Gastroesophageal sphincter (tissue), 4 donors: ENCODE results near the gene STIL. TPM values are rescaled to one million over a fixed set of nuclear protein-coding genes. Genes with fewer than 3 reads are reported as not detected.

Source experiments
- total RNA-seq, 4 donors: library from RNA; depleted of rRNA; stranded (reverse); fragments of >200 nt; gene quantifications; one replicate each; pipeline ENCODE4 v1.1.0, GENCODE V29; 2016

The STIL gene
- total RNA-seq, 4 donors from 2014 or later, result 0.40 to 2.5 (median 0.83) TPM

Other genes starting within 250 kb of the STIL start
- gene CYP4Z1, start 246.9 kb downstream of the STIL start, total RNA-seq, result 1 to 10 TPM in 3 of 4 donors, not detected in 1; 1.1 to 1.6 (median 1.2) TPM
- gene CYP4A22, start 176.7 kb downstream of the STIL start, total RNA-seq, result under 1 TPM in 1 of 4 donors, not detected in 3; 0.27 TPM
- gene PDZK1IP1, start 124.1 kb downstream of the STIL start, total RNA-seq, result 10 to 100 TPM in 1 of 4 donors, under 1 TPM in 1, not detected in 2; 0.78 to 13.0 TPM
- 1 to 10 TPM; 3.0 to 4.2 (median 3.6) TPM for gene TAL1, start 81.9 kb downstream of the STIL start, total RNA-seq
- gene CMPK1, start 19.6 kb upstream of the STIL start, total RNA-seq, result 100 to 1,000 TPM; 106 to 164 (median 115) TPM
- not detected for gene FOXE3, start 102.1 kb upstream of the STIL start, total RNA-seq
- gene FOXD2, start 123.9 kb upstream of the STIL start, total RNA-seq, result under 1 TPM; 0.04 to 0.81 (median 0.57) TPM